Stomach (tissue), 9 donors: ENCODE results near the gene SPIN1. TPM values are rescaled to one million over a fixed set of nuclear protein-coding genes. Genes with fewer than 3 reads are reported as not detected.

Experiments
- DNase-seq, 2 donors: peaks; one replicate each; pipeline versions ENCODE4 v3.0.0 to v3.0.0-alpha.2; 2013 to 2019
- H3K27ac ChIP-seq, 5 donors: fragments of 200-600 bp in 4 of 5; sonication (generic) in 4 of 5; one replicate each; pipeline ENCODE4 v1.5.1; 2013 to 2019; ENCODE audit warnings: mild to moderate bottlenecking in 1 of 5, moderate library complexity in 1 of 5
- H3K27me3 ChIP-seq, 3 donors: fragments of 200-600 bp; sonication (generic); one replicate each; pipeline ENCODE4 v1.5.1; 2017 to 2019; ENCODE audit warnings: mixed run types in 1 of 3
- H3K36me3 ChIP-seq, 4 donors: fragments of 200-600 bp; sonication (generic); 1 replicate in 3 of 4; 2 replicates in 1 of 4; pipeline ENCODE4 v1.5.1; 2016 to 2019
- H3K4me1 ChIP-seq, 4 donors: fragments of 200-600 bp; sonication (generic); one replicate each; pipeline ENCODE4 v1.5.1; 2016 to 2019
- H3K4me3 ChIP-seq, 4 donors: fragments of 200-600 bp; sonication (generic) in 3 of 4; one replicate each; pipeline ENCODE4 v1.5.1; 2016 to 2019; ENCODE audit warnings: mild to moderate bottlenecking in 1 of 4
- H3K9me3 ChIP-seq, 4 donors: fragments of 200-600 bp; sonication (generic); one replicate each; pipeline ENCODE4 v1.5.1; 2016 to 2019
- CTCF ChIP-seq, 7 experiments: fragments of 450-650 bp in 4 of 7; fragments of 200-600 bp in 3 of 7; sonication (generic) in 3 of 7; IDR thresholded peaks; one replicate each; pipeline ENCODE4 v1.5.1; 2016 to 2019; ENCODE audit warnings: antibody characterized with exemption in 7 of 7, control low read depth in 2 of 7, mild to moderate bottlenecking in 1 of 7
- EP300 ChIP-seq: sonication (generic); formaldehyde crosslinking; IDR thresholded peaks from one replicate; pipeline ENCODE4 v1.6.1; 2017; ENCODE audit warnings: antibody characterized with exemption
- POLR2A ChIP-seq, 4 donors: fragments of 450-650 bp; IDR thresholded peaks; one replicate each; pipeline ENCODE4 v1.6.1; 2016; ENCODE audit warnings: antibody characterized with exemption in 4 of 4, control low read depth in 2 of 4, mild to moderate bottlenecking in 1 of 4, moderate library complexity in 1 of 4
- POLR2AphosphoS5 ChIP-seq, 3 donors: sonication (generic); formaldehyde crosslinking; IDR thresholded peaks; one replicate each; pipeline ENCODE4 v1.6.1; 2016; ENCODE audit warnings: antibody characterized with exemption in 3 of 3
- WGBS, 5 donors: extraction: QIAGEN DNeasy Blood & Tissue Kit in 3 of 5; methylation state at CpG; one replicate each; pipeline versions ENCODE4 v1.1.5 to v1.1.7; 2013 to 2018; 5-methylcytosine and 5-hydroxymethylcytosine counted together
- intact Hi-C: fragments of 100-400 bp; cut with DNase I; formaldehyde crosslinking; loops from one replicate; pipeline ENCODE4 v1.15.1; 2023; ENCODE audit warnings: low total_unique reads
- polyA plus RNA-seq, 3 donors: library from polyadenylated mRNA; stranded (reverse); fragments of 200-250 nt; gene quantifications; one replicate each; pipeline ENCODE4 v1.2.3, GENCODE V29; 2013
- total RNA-seq, 5 donors: library from RNA; depleted of rRNA; stranded (reverse); fragments of >200 nt; gene quantifications; one replicate each; pipeline versions ENCODE4 v1.1.0 to v1.2.3, GENCODE V29; 2014 to 2016
- donor health status: healthy with polysubstance abuse.
- donor health status: Bipolar disorder and iron deficiency.
- donor health status: healthy.

The SPIN1 gene
- total and polyA plus RNA-seq, 8 donors, result 18.3 to 120 (median 33.8) TPM

GRCh38 chr9:88511906-88512305, 123.7 kb downstream of the SPIN1 start:
- 82 to 88% (median 84%) methylated on average over 4 of the region's 4 CpGs for WGBS, 5 donors
- no peak for DNase-seq
- intact Hi-C loops, result no loop called here

GRCh38 chr9:88514247-88514646, 126.0 kb downstream of the SPIN1 start:
- TF ChIP-seq EP300, result no peak
- TF ChIP-seq CTCF (IDR thresholded peaks at IDR 0.05), result no peak
- Histone ChIP-seq H3K36me3 (no peaks in the 10 kb centered on the region), H3K4me3 (no peak overlapping the region), H3K27ac (no peak overlapping the region), H3K9me3 (peaks cover 0 to 13% (median 6%) of the 10 kb centered on the region in 4 donors), H3K4me1 (no peaks in the 10 kb centered on the region), H3K27me3 (no peaks in the 10 kb centered on the region)
- 93 to 98% (median 97%) methylated on average over 6 of the region's 6 CpGs for WGBS, 5 donors
- intact Hi-C loops, result no loop called here
- no peak for DNase-seq

More at GRCh38 chr9:88511906-88512305, 123.7 kb downstream of the SPIN1 start:
- no peaks in the 10 kb centered on the region for H3K27me3 ChIP-seq
- no peak for TF ChIP-seq CTCF (IDR thresholded peaks at IDR 0.05)
- TF ChIP-seq POLR2A (IDR thresholded peaks at IDR 0.05), result no peak
- no peak for TF ChIP-seq POLR2AphosphoS5 (IDR thresholded peaks at IDR 0.05)
- TF ChIP-seq EP300, result no peak
- no peaks in the 10 kb centered on the region for H3K4me1 ChIP-seq
- peaks cover 0 to 24% (median 12%) of the 10 kb centered on the region in 4 donors for H3K9me3 ChIP-seq
- H3K36me3 ChIP-seq, result no peaks in the 10 kb centered on the region
- H3K4me3 ChIP-seq, result no peak overlapping the region
- H3K27ac ChIP-seq, result no peak overlapping the region

- peaks cover 0 to 7% (median 0%) of the 10 kb centered on the region in 3 donors for H3K27me3 ChIP-seq
- H3K4me1 ChIP-seq, result no peaks in the 10 kb centered on the region
- no peak overlapping the region for H3K27ac ChIP-seq
- H3K36me3 ChIP-seq, result no peaks in the 10 kb centered on the region
- DNase-seq, result peak in 1 of 2 donors; percentile 26
- no peak overlapping the region for H3K4me3 ChIP-seq
- WGBS, 5 donors, result 36 to 61% (median 52%) methylated on average over 4 of the region's 4 CpGs
- H3K9me3 ChIP-seq, result no peaks in the 10 kb centered on the region
- TF ChIP-seq POLR2A (IDR thresholded peaks at IDR 0.05) (no peak), CTCF (IDR thresholded peaks at IDR 0.05) (no peak), EP300 (no peak), POLR2AphosphoS5 (IDR thresholded peaks at IDR 0.05) (no peak)
- intact Hi-C loops, result no loop called here
These were observed 133.1 kb downstream of the SPIN1 start for GRCh38 chr9:88521308-88521707.

- TF ChIP-seq CTCF (IDR thresholded peaks at IDR 0.05) (no peak), POLR2AphosphoS5 (IDR thresholded peaks at IDR 0.05) (no peak), POLR2A (IDR thresholded peaks at IDR 0.05) (no peak), EP300 (no peak)
- no peak overlapping the region for H3K27ac ChIP-seq
- no peak overlapping the region for H3K4me3 ChIP-seq
- H3K4me1 ChIP-seq, result no peaks in the 10 kb centered on the region
- 86 to 92% (median 91%) methylated on average over 4 of the region's 4 CpGs for WGBS, 5 donors
- peaks cover 0 to 7% (median 0%) of the 10 kb centered on the region in 3 donors for H3K27me3 ChIP-seq
- intact Hi-C loops, result no loop called here
- no peaks in the 10 kb centered on the region for H3K9me3 ChIP-seq
- no peaks in the 10 kb centered on the region for H3K36me3 ChIP-seq
- no peak for DNase-seq
These were observed 134.1 kb downstream of the SPIN1 start for GRCh38 chr9:88522360-88522759.
